Gastrocnemius medialis (tissue), 4 donors: ENCODE measurements around the gene UNC93A. TPM values are rescaled to one million over a fixed set of nuclear protein-coding genes. Genes with fewer than 3 reads are reported as not detected.

ENCODE experiments used
- ATAC-seq, 2 donors: fragments of 150-250 bp; one replicate each; pipeline ENCODE4 v1.9.1; 2016
- DNase-seq, 2 donors: peaks; one replicate each; pipeline ENCODE4 v3.0.0-alpha.2; 2019
- H3K27ac ChIP-seq, 4 donors: fragments of 200-600 bp; sonication (generic); 1 replicate in 1 of 4; 2 replicates in 3 of 4; pipeline ENCODE4 v1.5.1; 2016 to 2018; ENCODE audit warnings: mild to moderate bottlenecking in 2 of 4, moderate library complexity in 1 of 4
- H3K27me3 ChIP-seq, 3 donors: fragments of 200-600 bp; sonication (generic) in 2 of 3; 1 replicate in 1 of 3; 2 replicates in 2 of 3; pipeline versions ENCODE4 v1.5.1 to v1.6.0; 2016 to 2019; ENCODE audit warnings: mild to moderate bottlenecking in 1 of 3, moderate library complexity in 1 of 3
- H3K36me3 ChIP-seq, 2 donors: fragments of 200-600 bp; sonication (generic) in 1 of 2; one replicate each; pipeline ENCODE4 v1.5.1; 2017 to 2018
- H3K4me1 ChIP-seq, 2 donors: fragments of 200-600 bp; sonication (generic) in 1 of 2; one replicate each; pipeline ENCODE4 v1.5.1; 2016 to 2017; ENCODE audit warnings: mild to moderate bottlenecking in 2 of 2
- H3K4me3 ChIP-seq, 4 donors: fragments of 200-600 bp; sonication (generic) in 3 of 4; 1 replicate in 1 of 4; 2 replicates in 3 of 4; pipeline ENCODE4 v1.5.1; 2016 to 2019; ENCODE audit warnings: mild to moderate bottlenecking in 2 of 4
- H3K9me3 ChIP-seq, 3 donors: fragments of 200-600 bp; sonication (generic) in 2 of 3; 1 replicate in 1 of 3; 2 replicates in 2 of 3; pipeline ENCODE4 v1.5.1; 2016 to 2019
- CTCF ChIP-seq, 5 experiments: fragments of 450-650 bp in 3 of 5; fragments of 200-600 bp in 2 of 5; sonication (generic) in 2 of 5; IDR thresholded peaks in 4 of 5; conservative IDR thresholded peaks in 1 of 5; 1 replicate in 4 of 5; 2 replicates in 1 of 5; pipeline ENCODE4 v1.5.1; 2016 to 2019; ENCODE audit warnings: antibody characterized with exemption in 5 of 5, mild to moderate bottlenecking in 3 of 5, moderate library complexity in 3 of 5
- POLR2A ChIP-seq, 2 donors: fragments of 450-650 bp; IDR thresholded peaks; one replicate each; pipeline ENCODE4 v1.6.1; 2017; ENCODE audit warnings: antibody characterized with exemption in 2 of 2, mild to moderate bottlenecking in 2 of 2, moderate library complexity in 2 of 2
- in situ Hi-C, 4 donors: fragments of 200-750 bp; cut with MboI; loops; one replicate each; pipeline versions ENCODE4 v1.15.0 to v1.8.0; 2017; ENCODE audit warnings: low sequenced_read_pairs in 4 of 4
- intact Hi-C: fragments of 100-400 bp; cut with DNase I; formaldehyde crosslinking; loops from one replicate; pipeline ENCODE4 v1.15.1; 2023; ENCODE audit warnings: low total_unique reads
- total RNA-seq, 4 donors: library from RNA; depleted of rRNA; stranded (reverse); fragments of >200 nt; gene quantifications; one replicate each; pipeline versions ENCODE4 v1.1.0 to v1.2.3, GENCODE V29; 2016

Gene UNC93A
- total RNA-seq, 4 donors from 2014 or later, result not detected

- no peaks in the 10 kb centered on the region for H3K4me1 ChIP-seq
- DNase-seq (no peak), ATAC-seq (no peak)
- no peaks in the 10 kb centered on the region for H3K36me3 ChIP-seq
- in situ Hi-C loops, result no loop called here
- TF ChIP-seq CTCF (IDR thresholded peaks at IDR 0.05 in 4 of 5, conservative IDR thresholded peaks at IDR 0.05 in 1 of 5) (no peak), POLR2A (IDR thresholded peaks at IDR 0.05) (no peak)
- no peaks in the 10 kb centered on the region for H3K9me3 ChIP-seq
- H3K4me3 ChIP-seq, result no peak overlapping the region
- intact Hi-C loops, result no loop called here
- no peak overlapping the region for H3K27ac ChIP-seq
- H3K27me3 ChIP-seq, result peaks cover 0 to 3% (median 1%) of the 10 kb centered on the region in 3 donors
These were observed 18.3 kb upstream of the UNC93A start for GRCh38 chr6:167272696-167273379.

GRCh38 chr6:167274270-167274669 lies 16.8 kb upstream of the UNC93A start:
- no peak overlapping the region for H3K27ac ChIP-seq
- H3K27me3 ChIP-seq, result peaks cover 0 to 8% (median 5%) of the 10 kb centered on the region in 3 donors
- no peak overlapping the region for H3K4me3 ChIP-seq
- TF ChIP-seq CTCF (IDR thresholded peaks at IDR 0.05 in 4 of 5, conservative IDR thresholded peaks at IDR 0.05 in 1 of 5) (no peak), POLR2A (IDR thresholded peaks at IDR 0.05) (no peak)
- in situ Hi-C loops, result no loop called here
- H3K9me3 ChIP-seq, result no peaks in the 10 kb centered on the region
- DNase-seq (no peak), ATAC-seq (no peak)
- no peaks in the 10 kb centered on the region for H3K36me3 ChIP-seq
- intact Hi-C loops, result no loop called here
- H3K4me1 ChIP-seq, result no peaks in the 10 kb centered on the region

DNA sequence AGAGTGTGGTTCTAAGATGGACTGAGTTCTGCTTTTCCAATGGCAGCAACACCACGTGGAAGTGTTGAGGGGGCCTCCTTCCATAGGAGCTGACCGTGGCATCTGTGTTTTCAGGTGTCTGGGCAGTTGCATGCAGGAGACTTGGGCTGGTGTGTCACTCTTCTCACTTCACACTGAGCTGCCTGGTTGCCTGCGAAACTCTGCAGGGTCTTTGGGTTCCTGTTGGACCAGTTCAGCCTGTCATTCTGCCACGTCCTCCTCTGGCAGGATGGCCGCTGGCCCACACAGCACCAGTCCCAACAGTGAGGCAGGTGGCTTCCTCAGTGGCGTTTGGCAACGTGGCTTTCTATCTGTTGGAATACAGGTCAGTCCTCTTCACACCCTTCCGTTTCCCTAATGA lies 16.1 kb upstream of the UNC93A start:
- DNase-seq (no peak), ATAC-seq (no peak)
- peaks cover 0 to 8% (median 5%) of the 10 kb centered on the region in 3 donors for H3K27me3 ChIP-seq
- H3K36me3 ChIP-seq, result no peaks in the 10 kb centered on the region
- no peaks in the 10 kb centered on the region for H3K4me1 ChIP-seq
- intact Hi-C loops, result no loop called here
- H3K9me3 ChIP-seq, result no peaks in the 10 kb centered on the region
- no peak overlapping the region for H3K27ac ChIP-seq
- no peak for TF ChIP-seq POLR2A (IDR thresholded peaks at IDR 0.05)
- no peak for TF ChIP-seq CTCF (IDR thresholded peaks at IDR 0.05 in 4 of 5, conservative IDR thresholded peaks at IDR 0.05 in 1 of 5)
- H3K4me3 ChIP-seq, result no peak overlapping the region
- in situ Hi-C loops, result loop anchor here in 1 of 4 donors (25.0 kb wide), 1 partner anchor 488 kb away; no protein-coding TSS in a partner anchor

GRCh38 chr6:167275436-167275835 lies 15.7 kb upstream of the UNC93A start:
- Histone ChIP-seq H3K9me3 (no peaks in the 10 kb centered on the region), H3K4me3 (no peak overlapping the region), H3K4me1 (no peaks in the 10 kb centered on the region), H3K36me3 (no peaks in the 10 kb centered on the region), H3K27ac (no peak overlapping the region), H3K27me3 (peaks cover 0 to 8% (median 5%) of the 10 kb centered on the region in 3 donors)
- no peak for DNase-seq
- no peak for TF ChIP-seq CTCF (IDR thresholded peaks at IDR 0.05 in 4 of 5, conservative IDR thresholded peaks at IDR 0.05 in 1 of 5)
- no peak for TF ChIP-seq POLR2A (IDR thresholded peaks at IDR 0.05)
- ATAC-seq, result no peak
- in situ Hi-C loops, result loop anchor here in 1 of 4 donors (25.0 kb wide), 1 partner anchor 488 kb away; no protein-coding TSS in a partner anchor
- intact Hi-C loops, result no loop called here
